ENCODE results near the gene PLAAT3. TPM values are rescaled to one million over a fixed set of nuclear protein-coding genes. Genes with fewer than 3 reads are reported as not detected.

PLAAT3 gene
- total and polyA plus RNA-seq, 2 of the 8 experiments (the other 6 are each of a cell fraction or from before 2014, with no cell fraction given), result 109 to 190 TPM

DNA sequence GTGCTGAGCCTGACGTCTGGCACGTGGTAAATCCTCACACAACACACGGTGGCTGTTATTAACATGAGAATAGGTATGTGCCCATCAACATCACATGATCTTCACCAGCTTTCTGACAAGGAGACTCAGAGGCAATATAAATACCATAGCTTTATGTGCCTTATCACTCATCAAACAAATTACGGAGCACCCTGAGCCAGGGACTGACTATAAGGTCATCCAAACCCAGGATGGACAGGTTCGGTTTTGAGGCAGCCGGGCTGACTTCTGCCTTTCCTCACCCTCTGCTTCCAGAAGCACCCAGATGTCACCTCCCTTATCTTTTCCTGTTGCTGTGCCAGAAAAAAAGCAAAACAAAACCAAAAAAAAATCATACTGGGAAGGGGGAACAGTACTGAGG, 5.7 kb upstream of the PLAAT3 start:
- no peak overlapping the region for H3K27ac ChIP-seq (ENCODE audit: low read depth, low read length)
- H2AK5ac ChIP-seq (ENCODE audit: low read depth, low read length), result no peak overlapping the region
- H4K8ac ChIP-seq (ENCODE audit: extremely low read depth, insufficient read depth, low read length), result no peak overlapping the region
- no peak overlapping the region for H3K4ac ChIP-seq (replicated peaks; ENCODE audit: insufficient read length, low read depth, low read length)
- no peak for DNase-seq (ENCODE audit: low read depth in 1 of 2, low spot score in 2 of 2)
- no peak overlapping the region for H3K14ac ChIP-seq (ENCODE audit: insufficient read length)
- no peaks in the 10 kb centered on the region for H3K79me2 ChIP-seq (ENCODE audit: control insufficient read depth in 1 of 2, insufficient read depth in 2 of 2, low read length in 2 of 2)
- TF ChIP-seq SP1 (IDR thresholded peaks at IDR 0.05; ENCODE audit: low read depth, low read length), result no peak
- TF ChIP-seq, protein P1, sequence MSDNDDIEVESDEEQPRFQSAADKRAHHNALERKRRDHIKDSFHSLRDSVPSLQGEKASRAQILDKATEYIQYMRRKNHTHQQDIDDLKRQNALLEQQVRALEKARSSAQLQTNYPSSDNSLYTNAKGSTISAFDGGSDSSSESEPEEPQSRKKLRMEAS (IDR thresholded peaks at IDR 0.05), result peak; percentile 18; the same call in 1 of the 2 replicates
- H3K56ac ChIP-seq (replicated peaks; ENCODE audit: insufficient read length, low read depth, low read length), result no peak overlapping the region
- H2BK20ac ChIP-seq (ENCODE audit: low read length), result no peak overlapping the region
- H3K9me3 ChIP-seq (ENCODE audit: insufficient read depth in 2 of 2, low read depth in 1 of 2, low read length in 1 of 2), result no peaks in the 10 kb centered on the region
- H2BK5ac ChIP-seq (ENCODE audit: low read depth, low read length), result no peak overlapping the region
- H3K36me3 ChIP-seq (ENCODE audit: control insufficient read depth in 2 of 4, insufficient read depth in 4 of 4, low read length in 3 of 4), result no peaks in the 10 kb centered on the region
- no peak overlapping the region for H3K9ac ChIP-seq (replicated peaks in 1 of 4; ENCODE audit: extremely low read depth in 1 of 4, low read depth in 3 of 4, low read length in 3 of 4)
- H4K91ac ChIP-seq (replicated peaks; ENCODE audit: insufficient read length, low read length), result no peak overlapping the region
- FAIRE-seq, result no peak
- no peaks in the 10 kb centered on the region for H3K79me1 ChIP-seq (ENCODE audit: low read depth, low read length)
- H3K4me2 ChIP-seq (ENCODE audit: insufficient read depth in 1 of 2, low read depth in 2 of 2, low read length in 2 of 2), result no peak overlapping the region
- no peak overlapping the region for H2BK15ac ChIP-seq (ENCODE audit: low read length)
- H2BK120ac ChIP-seq (replicated peaks; ENCODE audit: low read depth, low read length), result no peak overlapping the region
- no peak overlapping the region for H3K4me3 ChIP-seq (ENCODE audit: extremely low read depth in 1 of 4, insufficient read depth in 2 of 4, low read depth in 3 of 4, low read length in 4 of 4)
- no peak overlapping the region for H3K23ac ChIP-seq (ENCODE audit: insufficient read length)
- no peaks in the 10 kb centered on the region for H3K27me3 ChIP-seq (replicated peaks in 1 of 4; ENCODE audit: control insufficient read depth in 3 of 4, extremely low read depth in 1 of 4, insufficient read depth in 3 of 4, low read length in 3 of 4)
- H3K23me2 ChIP-seq (ENCODE audit: low read depth, low read length), result 0 out of 2 replicates have a peak, but pooled peaks cover 1% of the 10 kb centered on the region
- H2AFZ ChIP-seq (ENCODE audit: low read length), result no peak overlapping the region
- WGBS, 2 experiments (ENCODE audit: extremely low coverage in 1 of 2, insufficient coverage in 1 of 2, insufficient read length in 1 of 2, insufficient replicate concordance in 2 of 2, low coverage in 1 of 2, low lambda C conversion rate in 2 of 2, missing lambda C conversion rate in 1 of 2), result 83% methylated on average over 6 of the region's 6 CpGs; no CpG with 5 or more reads in 1 of the 2 experiments
- H2BK12ac ChIP-seq (ENCODE audit: low read depth, low read length), result peak overlapping the region; percentile 29; the same call in 1 of the 2 replicates
- H4K20me1 ChIP-seq (replicated peaks in 1 of 2; ENCODE audit: control insufficient read depth in 1 of 2, insufficient read depth in 2 of 2, low read length in 2 of 2), result no peaks in the 10 kb centered on the region
- ChIA-PET CTCF (ENCODE audit: partially characterized antibody) (interaction anchor here (0.7 to 5.6 kb wide), 7 partner anchors 9 to 141 kb away, joined by 3 to 27 read pairs (median 6); no protein-coding TSS in a partner anchor), POLR2A (ENCODE audit: partially characterized antibody) (interaction anchor here (0.6 to 1.4 kb wide), 2 partner anchors 11 to 62 kb away, joined by 3 to 5 read pairs; no protein-coding TSS in a partner anchor)
- no peak overlapping the region for H3K18ac ChIP-seq (ENCODE audit: extremely low read depth, low read length)
- H3K4me1 ChIP-seq (replicated peaks in 1 of 4; ENCODE audit: control insufficient read depth in 3 of 4, insufficient read depth in 4 of 4, low read length in 3 of 4), result peaks cover 0 to 3% (median under 1%) of the 10 kb centered on the region in 4 experiments; a peak in 5 of 7 replicates
- H4K5ac ChIP-seq (ENCODE audit: insufficient read length, low read depth, low read length), result no peak overlapping the region
